GM12801 (cell line): Measurements from ENCODE around the gene NCAN.

Experiments used
- TF ChIP-seq, protein P1 (sequence below): IDR thresholded peaks from one replicate; pipeline ENCODE4 v1.5.1; 2011; ENCODE audit warnings: control low read depth; ENCODE audit not compliant: insufficient read length; ENCODE audit errors: extremely low read depth

The NCAN gene

DNA sequence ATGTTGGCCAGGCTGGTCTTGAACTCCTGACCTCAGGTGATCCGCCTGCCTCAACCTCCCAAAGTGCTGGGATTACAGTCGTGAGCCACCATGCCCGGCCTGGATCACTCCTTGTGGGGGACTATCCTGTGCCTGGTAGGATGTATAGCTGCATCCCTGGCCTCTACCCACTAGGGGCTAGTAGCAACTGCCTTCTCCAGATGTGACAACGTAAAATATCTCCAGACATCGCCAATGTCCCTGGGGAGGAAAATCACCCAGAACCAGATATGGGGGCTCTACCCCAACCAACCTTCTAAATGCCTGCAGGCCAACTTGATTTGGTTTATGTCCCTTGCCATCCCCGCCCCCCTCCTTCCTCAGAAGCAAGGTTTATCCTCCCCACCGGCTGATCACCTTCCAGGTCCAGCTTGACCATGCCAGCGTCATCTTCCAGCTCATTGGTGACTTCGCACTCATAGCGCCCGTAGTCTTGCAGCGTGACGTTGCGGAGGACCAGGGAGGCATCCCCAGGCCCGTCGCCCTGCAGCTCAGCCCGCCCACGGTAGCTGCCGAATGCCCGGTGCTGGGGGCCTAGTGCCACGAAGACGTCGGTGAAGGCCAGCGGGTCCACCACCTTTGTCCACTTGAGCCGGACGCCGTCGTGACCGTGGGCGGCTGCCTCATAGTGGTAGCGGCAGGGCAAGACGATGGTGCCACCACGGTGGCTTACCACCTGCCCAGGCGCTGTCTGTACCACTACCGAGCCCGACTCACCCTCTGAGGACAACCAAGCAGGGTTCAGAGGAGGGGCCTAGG lies 48.9 kb downstream of the NCAN start:
- TF ChIP-seq, protein P1, sequence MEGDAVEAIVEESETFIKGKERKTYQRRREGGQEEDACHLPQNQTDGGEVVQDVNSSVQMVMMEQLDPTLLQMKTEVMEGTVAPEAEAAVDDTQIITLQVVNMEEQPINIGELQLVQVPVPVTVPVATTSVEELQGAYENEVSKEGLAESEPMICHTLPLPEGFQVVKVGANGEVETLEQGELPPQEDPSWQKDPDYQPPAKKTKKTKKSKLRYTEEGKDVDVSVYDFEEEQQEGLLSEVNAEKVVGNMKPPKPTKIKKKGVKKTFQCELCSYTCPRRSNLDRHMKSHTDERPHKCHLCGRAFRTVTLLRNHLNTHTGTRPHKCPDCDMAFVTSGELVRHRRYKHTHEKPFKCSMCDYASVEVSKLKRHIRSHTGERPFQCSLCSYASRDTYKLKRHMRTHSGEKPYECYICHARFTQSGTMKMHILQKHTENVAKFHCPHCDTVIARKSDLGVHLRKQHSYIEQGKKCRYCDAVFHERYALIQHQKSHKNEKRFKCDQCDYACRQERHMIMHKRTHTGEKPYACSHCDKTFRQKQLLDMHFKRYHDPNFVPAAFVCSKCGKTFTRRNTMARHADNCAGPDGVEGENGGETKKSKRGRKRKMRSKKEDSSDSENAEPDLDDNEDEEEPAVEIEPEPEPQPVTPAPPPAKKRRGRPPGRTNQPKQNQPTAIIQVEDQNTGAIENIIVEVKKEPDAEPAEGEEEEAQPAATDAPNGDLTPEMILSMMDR = no peak

DNA sequence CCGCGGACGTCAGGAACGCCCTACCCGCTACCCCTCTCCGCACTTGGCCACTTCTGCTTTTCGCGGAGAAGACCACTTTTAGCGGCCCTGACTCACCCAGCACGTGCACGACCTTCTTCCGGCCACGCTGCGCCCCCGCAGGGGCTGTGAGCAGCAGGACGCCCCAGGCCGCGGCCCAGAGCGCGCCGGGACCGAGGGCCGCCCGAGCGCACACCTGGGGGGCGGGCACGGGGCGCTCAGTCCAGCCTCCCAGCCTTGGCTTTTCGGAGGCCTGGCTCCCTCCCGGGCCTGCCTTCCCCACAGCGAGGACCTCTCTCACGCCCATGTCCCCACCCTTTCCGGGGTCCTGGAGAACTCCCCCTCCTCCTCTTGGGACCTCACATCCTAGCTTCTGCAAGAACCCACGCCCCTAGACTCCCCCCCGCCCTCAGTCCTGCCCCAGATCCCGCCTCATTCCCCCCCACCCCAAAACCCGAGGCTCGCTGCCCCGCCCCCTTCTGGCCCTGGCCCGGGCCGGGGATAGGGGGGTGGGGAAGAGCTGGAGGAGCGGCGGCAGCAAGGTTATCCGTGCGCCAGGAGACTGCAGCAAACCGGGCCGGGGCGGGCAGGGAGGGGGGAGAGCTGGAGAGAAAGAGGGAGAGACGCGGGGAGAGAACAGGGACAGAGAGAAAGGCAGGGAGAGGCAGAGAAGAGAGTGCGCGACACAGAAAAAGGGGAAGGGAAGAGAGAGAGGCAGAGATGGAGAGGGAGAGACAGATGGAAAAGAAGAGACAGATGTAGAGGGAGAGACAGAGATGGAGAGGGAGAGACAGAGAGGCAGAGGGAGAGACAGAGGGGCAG lies 49.8 kb downstream of the NCAN start:
- TF ChIP-seq, protein P1 = no peak

DNA sequence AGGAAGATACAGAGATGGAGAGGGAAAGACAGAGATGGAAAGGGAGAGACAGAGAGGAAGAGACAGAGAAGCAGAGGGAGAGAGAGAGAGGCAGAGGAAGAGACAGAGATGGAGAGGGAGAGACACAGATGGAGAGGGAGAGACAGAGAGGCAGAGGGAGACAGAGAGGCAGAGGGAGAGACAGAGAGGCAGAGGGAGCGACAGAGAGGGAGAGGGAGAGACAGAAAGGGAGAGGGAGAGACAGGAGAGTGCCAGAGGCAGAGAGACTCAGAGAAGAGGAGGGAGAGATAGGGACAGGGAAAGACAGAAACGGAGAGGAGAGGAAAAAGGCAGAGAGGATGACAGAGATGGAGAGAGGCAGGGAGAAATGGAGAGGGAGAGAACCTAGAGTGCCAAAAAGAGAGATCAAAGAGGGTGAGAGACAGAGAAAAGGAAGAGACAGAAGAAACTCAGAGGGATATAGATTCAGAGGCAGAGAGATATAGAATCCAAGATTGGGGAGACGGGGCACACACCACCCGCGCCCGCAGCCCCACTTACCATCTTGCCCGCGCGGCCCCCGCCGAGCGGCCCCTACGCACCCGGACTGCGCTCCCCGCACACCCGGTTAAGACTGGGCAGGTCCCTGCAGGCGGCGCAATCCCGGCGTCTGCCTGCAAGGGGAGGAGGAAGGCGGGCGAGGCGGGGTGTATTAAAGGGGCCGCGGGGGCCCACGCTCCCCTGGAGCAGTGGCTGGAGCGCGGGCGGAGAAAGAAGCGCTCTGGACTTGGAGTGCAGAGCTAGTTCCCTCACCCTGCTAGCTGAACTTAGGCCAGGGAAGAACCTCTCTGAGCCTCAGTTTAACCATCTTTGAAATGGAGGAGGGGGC lies 50.7 kb downstream of the NCAN start:
- TF ChIP-seq, protein P1 = no peak

DNA sequence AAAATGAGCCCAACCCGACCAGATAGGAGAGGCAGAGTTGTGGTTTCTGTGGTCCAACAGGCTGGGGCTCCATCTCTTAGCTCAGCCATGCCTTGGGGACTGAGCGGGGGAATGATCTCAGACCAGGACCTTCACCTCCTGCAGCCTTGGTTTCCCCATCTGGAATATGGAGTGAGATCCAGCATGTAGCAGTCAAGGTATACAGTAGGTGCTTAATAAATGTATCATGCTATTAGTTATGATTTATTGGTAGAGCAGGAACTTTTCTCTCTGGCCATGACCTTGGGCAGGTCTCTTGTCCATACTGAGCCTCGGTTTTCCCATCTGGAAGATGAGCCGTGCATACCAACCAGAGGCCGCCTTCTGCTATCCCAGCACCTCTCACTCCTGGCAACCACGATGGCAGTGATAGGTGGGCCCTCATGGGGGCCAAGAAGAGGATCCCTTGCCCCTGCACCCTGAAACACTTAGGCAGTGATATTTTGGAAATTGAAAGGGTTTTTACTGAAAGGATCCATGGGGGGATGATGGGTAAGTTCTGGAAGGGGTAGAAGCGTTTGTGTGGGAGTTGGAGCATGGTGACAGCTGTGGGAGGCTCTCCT lies 52.2 kb downstream of the NCAN start:
- TF ChIP-seq, protein P1 = no peak

GRCh38 chr19:19267305-19267704 lies 55.5 kb downstream of the NCAN start:
- TF ChIP-seq, protein P1 = no peak

DNA sequence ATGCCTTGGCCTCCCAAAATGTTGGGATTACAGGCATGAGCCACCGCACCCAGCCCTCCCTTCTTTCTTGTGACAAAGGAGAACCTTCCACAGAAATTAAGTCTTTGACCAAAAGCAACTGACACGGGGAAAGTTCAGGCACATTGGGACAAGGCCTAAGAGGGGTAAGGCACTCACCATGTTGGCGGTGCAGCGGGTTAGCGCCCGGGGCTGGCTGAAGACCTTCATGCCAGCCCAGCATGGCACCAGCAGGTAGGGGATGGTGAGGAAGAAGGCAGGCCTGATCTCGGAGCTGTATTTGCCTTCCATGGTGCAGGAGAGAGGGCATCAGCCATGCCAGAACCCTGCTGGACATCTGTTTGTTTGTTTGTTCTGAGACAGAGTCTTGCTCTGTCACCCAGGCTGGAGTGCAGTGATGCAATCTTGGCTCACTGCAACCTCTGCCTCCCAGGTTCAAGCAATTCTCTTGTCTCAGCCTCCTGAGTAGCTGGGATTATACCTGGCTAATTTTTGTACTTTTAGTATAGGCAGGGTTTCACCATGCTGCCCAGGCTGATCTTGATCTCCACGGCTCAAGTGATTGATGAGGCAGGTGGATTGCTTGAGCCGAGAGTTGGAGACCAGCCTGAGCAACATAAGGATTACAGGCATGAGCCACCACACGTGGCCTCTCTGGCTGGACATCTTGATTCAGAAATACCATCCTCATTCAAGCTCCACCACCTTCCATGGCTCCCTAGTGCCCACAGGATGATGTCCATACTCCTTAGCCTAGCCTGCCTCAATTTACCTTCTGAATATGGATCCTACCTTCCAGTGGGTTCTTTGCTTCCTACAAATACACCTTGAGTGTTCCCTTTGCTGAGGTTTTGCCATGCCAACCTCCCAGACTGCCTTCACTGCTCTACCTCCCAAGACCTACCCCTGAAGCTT lies 57.0 kb downstream of the NCAN start:
- TF ChIP-seq, protein P1 = no peak
